ENCODE data around the gene RPS21. TPM values are rescaled to one million over a fixed set of nuclear protein-coding genes. Genes with fewer than 3 reads are reported as not detected.
A peak's percentile ranks its signal among the peaks of the same experiment; 100 is the strongest.

The RPS21 gene
- total and polyA plus RNA-seq, 2 experiments from 2014 or later: 639 to 1,039 TPM

DNA sequence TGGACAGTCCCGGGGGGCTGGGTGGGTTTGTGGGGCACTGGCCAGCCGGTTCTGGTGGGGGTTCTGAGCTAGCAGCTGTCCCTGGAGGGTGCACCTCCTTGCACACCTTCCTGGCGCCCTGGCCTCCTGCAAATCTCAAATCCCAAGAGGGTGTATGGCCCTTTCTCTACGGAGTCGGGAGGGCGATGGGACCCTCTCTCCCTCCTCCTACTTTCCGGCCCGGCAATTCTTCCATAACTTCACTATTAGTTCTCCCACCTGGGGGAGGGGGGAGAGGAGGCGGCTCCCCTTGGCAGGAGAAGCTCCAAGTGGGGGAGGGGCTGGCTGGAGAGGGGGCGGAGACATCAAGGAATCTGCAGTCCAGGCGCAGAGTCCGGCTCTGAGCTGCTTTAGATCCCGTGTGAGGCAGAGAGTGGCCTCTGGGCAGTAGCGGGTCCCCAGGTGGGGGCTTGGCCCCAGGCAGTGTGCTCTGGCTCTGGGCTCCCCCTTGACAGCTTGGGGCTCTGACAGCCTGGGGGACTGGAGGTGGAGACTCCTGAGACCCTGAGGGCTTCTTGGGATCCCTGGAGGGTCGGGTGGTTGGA lies 18.4 kb upstream of the RPS21 start:
- H3K4me1 ChIP-seq (ENCODE audit: insufficient read depth): peaks cover 21% of the 10 kb centered on the region
- WGBS, 2 experiments (ENCODE audit: low coverage in 1 of 2, low lambda C conversion rate in 2 of 2, missing lambda C conversion rate in 2 of 2): 2 to 3% methylated on average over 11 to 15 of the region's 15 CpGs
- 0 out of 2 replicates have a peak overlapping the region, but pooled peaks have one; percentile 7 for H3K4me3 ChIP-seq
- in situ Hi-C loops (cut with MboI): no loop called here
- no peak for DNase-seq
- no peaks in the 10 kb centered on the region for H3K79me2 ChIP-seq (ENCODE audit: insufficient read depth)
- no peak overlapping the region for H3K9ac ChIP-seq
- no peaks in the 10 kb centered on the region for H3F3A ChIP-seq (ENCODE audit: insufficient read depth)
- TF ChIP-seq EZH2 (IDR thresholded peaks at IDR 0.05; ENCODE audit: insufficient read depth, poor library complexity, severe bottlenecking) (no peak), EZH2phosphoT487 (IDR thresholded peaks at IDR 0.05; ENCODE audit: insufficient read depth, low read depth) (no peak)
- no peaks in the 10 kb centered on the region for H4K20me1 ChIP-seq (ENCODE audit: insufficient read depth)
- H3K9me2 ChIP-seq (ENCODE audit: insufficient read depth): no peaks in the 10 kb centered on the region
- peaks cover 9% of the 10 kb centered on the region; the same call in 1 of the 2 replicates for H3K27me3 ChIP-seq (replicated peaks; ENCODE audit: insufficient read depth)
- H3K4me2 ChIP-seq (ENCODE audit: unreplicated experiment): peak overlapping the region; percentile 39
- H3K27ac ChIP-seq: no peak overlapping the region
- H2AFZ ChIP-seq: no peak overlapping the region
- no peaks in the 10 kb centered on the region for H3K9me3 ChIP-seq (ENCODE audit: low read depth)
- H3K36me3 ChIP-seq (ENCODE audit: low read depth): no peaks in the 10 kb centered on the region

DNA sequence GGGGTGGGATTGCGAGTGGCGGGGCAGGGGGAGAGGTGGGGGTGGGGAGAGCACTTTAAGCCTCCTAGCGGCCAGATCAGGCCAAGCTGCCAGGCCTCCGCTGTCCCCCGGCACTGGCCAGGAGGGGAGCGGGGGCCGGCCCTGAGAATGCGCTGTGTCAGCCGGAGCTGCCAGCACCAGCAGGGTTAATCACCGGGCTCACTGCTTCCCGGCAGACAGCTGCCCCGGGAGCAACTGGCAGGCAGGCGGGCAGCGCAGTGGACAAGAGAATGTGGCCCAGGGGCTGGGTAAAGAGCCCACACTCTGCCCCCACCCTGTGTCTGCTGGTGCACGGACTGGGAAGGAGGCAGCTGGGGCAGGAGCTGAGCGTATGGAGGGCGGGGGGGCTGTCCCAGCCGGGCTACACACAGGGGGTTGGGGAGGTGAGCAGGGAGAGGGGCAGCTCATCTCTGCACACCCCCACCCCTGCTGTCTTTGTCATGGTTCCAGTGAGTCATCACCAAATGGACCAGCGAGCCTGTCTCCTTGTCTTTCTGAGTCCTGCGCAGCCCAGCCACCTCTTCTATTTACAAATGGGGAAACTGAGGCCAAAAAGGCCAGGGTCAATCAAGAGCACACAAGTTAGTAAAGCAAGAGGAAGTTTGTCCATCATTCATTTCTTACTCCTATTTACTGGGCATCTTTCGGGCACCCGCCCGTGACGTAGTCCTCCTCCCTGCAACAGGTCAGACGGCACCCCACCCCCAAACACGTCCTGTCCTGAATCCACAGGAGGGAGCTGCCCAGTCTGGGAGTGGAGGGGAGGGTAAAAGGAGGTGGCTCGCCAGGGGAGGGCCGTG lies 17.7 kb upstream of the RPS21 start:
- Histone ChIP-seq H3K79me2 (ENCODE audit: insufficient read depth) (no peaks in the 10 kb centered on the region), H3K4me2 (ENCODE audit: unreplicated experiment) (peak overlapping the region; percentile 39), H2AFZ (no peak overlapping the region), H3K9me2 (ENCODE audit: insufficient read depth) (no peaks in the 10 kb centered on the region), H3K9me3 (ENCODE audit: low read depth) (no peaks in the 10 kb centered on the region), H3K27me3 (replicated peaks; ENCODE audit: insufficient read depth) (peaks cover 9% of the 10 kb centered on the region; the same call in 1 of the 2 replicates), H3K9ac (no peak overlapping the region), H3K27ac (no peak overlapping the region), H4K20me1 (ENCODE audit: insufficient read depth) (no peaks in the 10 kb centered on the region), H3F3A (ENCODE audit: insufficient read depth) (no peaks in the 10 kb centered on the region), H3K4me1 (ENCODE audit: insufficient read depth) (peaks cover 21% of the 10 kb centered on the region), H3K4me3 (peak overlapping the region; percentile 4; the same call in 1 of the 2 replicates), H3K36me3 (ENCODE audit: low read depth) (no peaks in the 10 kb centered on the region)
- WGBS, 2 experiments (ENCODE audit: low coverage in 1 of 2, low lambda C conversion rate in 2 of 2, missing lambda C conversion rate in 2 of 2): 16 to 17% methylated on average over 24 to 28 of the region's 28 CpGs
- in situ Hi-C loops (cut with MboI): no loop called here
- peak; percentile 71 for DNase-seq
- TF ChIP-seq EZH2phosphoT487 (IDR thresholded peaks at IDR 0.05; ENCODE audit: insufficient read depth, low read depth): no peak
- no peak for TF ChIP-seq EZH2 (IDR thresholded peaks at IDR 0.05; ENCODE audit: insufficient read depth, poor library complexity, severe bottlenecking)

DNA sequence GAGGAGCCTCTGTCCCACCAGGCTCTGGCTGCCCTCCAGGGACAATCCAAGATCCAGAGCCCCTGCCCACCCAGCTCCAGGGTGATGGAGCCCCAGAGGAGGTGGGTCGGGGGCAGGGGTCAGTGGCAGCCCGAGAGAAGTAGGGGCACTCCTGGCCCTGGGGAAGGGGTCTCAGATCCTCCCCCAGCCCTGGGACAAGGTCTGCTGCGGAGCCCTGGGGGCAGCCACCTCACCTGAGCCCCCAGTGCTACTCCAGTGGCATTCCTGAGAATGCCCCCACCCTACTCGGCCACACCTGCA lies 17.1 kb upstream of the RPS21 start:
- H3K4me3 ChIP-seq: no peak overlapping the region
- peaks cover 9% of the 10 kb centered on the region; the same call in 1 of the 2 replicates for H3K27me3 ChIP-seq (replicated peaks; ENCODE audit: insufficient read depth)
- H3K9ac ChIP-seq: no peak overlapping the region
- no peak overlapping the region for H3K27ac ChIP-seq
- H3K4me1 ChIP-seq (ENCODE audit: insufficient read depth): peaks cover 21% of the 10 kb centered on the region
- H3K9me2 ChIP-seq (ENCODE audit: insufficient read depth): no peaks in the 10 kb centered on the region
- TF ChIP-seq EZH2phosphoT487 (IDR thresholded peaks at IDR 0.05; ENCODE audit: insufficient read depth, low read depth): no peak
- no peak for TF ChIP-seq EZH2 (IDR thresholded peaks at IDR 0.05; ENCODE audit: insufficient read depth, poor library complexity, severe bottlenecking)
- WGBS, 2 experiments (ENCODE audit: low coverage in 1 of 2, low lambda C conversion rate in 2 of 2, missing lambda C conversion rate in 2 of 2): 55 to 76% methylated on average over 2 to 4 of the region's 4 CpGs
- H3K79me2 ChIP-seq (ENCODE audit: insufficient read depth): no peaks in the 10 kb centered on the region
- no peak overlapping the region for H3K4me2 ChIP-seq (ENCODE audit: unreplicated experiment)
- in situ Hi-C loops (cut with MboI): no loop called here
- H2AFZ ChIP-seq: no peak overlapping the region
- H3K36me3 ChIP-seq (ENCODE audit: low read depth): no peaks in the 10 kb centered on the region
- H3F3A ChIP-seq (ENCODE audit: insufficient read depth): no peaks in the 10 kb centered on the region
- H4K20me1 ChIP-seq (ENCODE audit: insufficient read depth): no peaks in the 10 kb centered on the region
- no peak for DNase-seq
- no peaks in the 10 kb centered on the region for H3K9me3 ChIP-seq (ENCODE audit: low read depth)

DNA sequence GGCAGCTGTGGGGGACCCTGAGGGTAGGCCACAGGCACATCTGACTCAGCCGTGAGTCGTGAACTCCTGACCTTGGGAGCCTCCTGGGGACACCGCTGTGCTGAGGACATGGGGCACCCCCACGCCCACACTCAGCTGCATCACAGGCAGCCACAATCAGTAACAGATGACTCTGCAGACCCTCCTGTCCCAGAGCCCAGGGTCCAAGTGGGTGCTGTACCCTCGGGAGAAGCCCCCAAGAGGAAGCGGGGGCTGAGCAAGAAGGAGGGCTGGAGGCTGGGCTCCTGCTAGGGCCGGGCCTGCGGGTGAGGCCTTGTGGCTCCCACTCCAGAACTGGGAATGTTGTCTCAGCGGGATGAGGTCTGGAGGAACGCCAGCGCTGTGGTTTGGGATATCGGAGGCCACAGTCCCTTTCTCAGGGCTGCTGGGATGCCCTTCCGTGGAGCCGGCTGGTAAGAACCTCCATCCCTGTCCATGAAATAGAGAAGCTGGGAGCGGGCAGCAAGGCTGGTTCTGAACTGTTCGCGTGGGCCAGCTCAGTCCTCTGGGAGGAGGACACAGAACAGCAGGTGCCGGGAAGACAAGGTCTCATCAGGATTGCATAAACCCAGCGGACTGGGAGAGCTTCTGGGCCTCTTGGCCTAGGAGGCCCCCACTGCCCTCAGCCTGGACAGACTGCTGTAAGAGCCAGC lies 16.6 kb upstream of the RPS21 start:
- Histone ChIP-seq H3K9me3 (ENCODE audit: low read depth) (no peaks in the 10 kb centered on the region), H3K36me3 (ENCODE audit: low read depth) (no peaks in the 10 kb centered on the region), H3K27ac (no peak overlapping the region), H3K4me1 (ENCODE audit: insufficient read depth) (peaks cover 21% of the 10 kb centered on the region), H3K4me2 (ENCODE audit: unreplicated experiment) (no peak overlapping the region), H3K9ac (no peak overlapping the region), H3K79me2 (ENCODE audit: insufficient read depth) (no peaks in the 10 kb centered on the region), H3F3A (ENCODE audit: insufficient read depth) (no peaks in the 10 kb centered on the region), H3K27me3 (replicated peaks; ENCODE audit: insufficient read depth) (peaks cover 9% of the 10 kb centered on the region; the same call in 1 of the 2 replicates), H3K4me3 (no peak overlapping the region), H2AFZ (no peak overlapping the region), H4K20me1 (ENCODE audit: insufficient read depth) (no peaks in the 10 kb centered on the region), H3K9me2 (ENCODE audit: insufficient read depth) (no peaks in the 10 kb centered on the region)
- TF ChIP-seq EZH2 (IDR thresholded peaks at IDR 0.05; ENCODE audit: insufficient read depth, poor library complexity, severe bottlenecking): no peak
- no peak for TF ChIP-seq EZH2phosphoT487 (IDR thresholded peaks at IDR 0.05; ENCODE audit: insufficient read depth, low read depth)
- in situ Hi-C loops (cut with MboI): no loop called here
- peak; percentile 65 for DNase-seq
- WGBS, 2 experiments (ENCODE audit: low coverage in 1 of 2, low lambda C conversion rate in 2 of 2, missing lambda C conversion rate in 2 of 2): 18 to 29% methylated on average over 18 to 19 of the region's 19 CpGs

Measured in GM23248 (cell line).